ENCODE results near the gene PLIN5. TPM values are rescaled to one million over a fixed set of nuclear protein-coding genes. Genes with fewer than 3 reads are reported as not detected.

The PLIN5 gene
- total RNA-seq, 2 experiments from 2014 or later: 0.31 to 0.93 TPM

- Histone ChIP-seq H3K4me3 (ENCODE audit: low read length) (no peak overlapping the region), H3K4me1 (ENCODE audit: insufficient read depth, low read length) (no peaks in the 10 kb centered on the region), H3K9me3 (ENCODE audit: control insufficient read depth in 1 of 2, insufficient read depth in 1 of 2, low read length in 2 of 2) (peaks cover 0 to 14% of the 10 kb centered on the region in 2 experiments), H3K27ac (ENCODE audit: low read depth in 1 of 2, low read length in 2 of 2) (no peak overlapping the region), H3K36me3 (ENCODE audit: insufficient read depth, low read length) (peaks cover 7% of the 10 kb centered on the region), H3K27me3 (ENCODE audit: control insufficient read depth in 1 of 2, insufficient read depth in 2 of 2, low read length in 2 of 2) (no peaks in the 10 kb centered on the region)
- intact Hi-C loops (cut with DNase I, micrococcal nuclease): no loop called here
- H3K27me3 Mint-ChIP-seq: no peaks in the 10 kb centered on the region
- H3K9me3 Mint-ChIP-seq: no peaks in the 10 kb centered on the region
- DNase-seq (no peak), ATAC-seq (ENCODE audit: poor library complexity) (no peak)
- no peak overlapping the region for H3K4me3 Mint-ChIP-seq
- POLR2A ChIA-PET: no interaction called here
- CTCF ChIA-PET: no interaction called here
- TF ChIP-seq CTCF (IDR thresholded peaks at IDR 0.05): no peak
- no peak overlapping the region for H3K27ac Mint-ChIP-seq
- no peaks in the 10 kb centered on the region for H3K4me1 Mint-ChIP-seq (ENCODE audit: low read depth)
- H3K36me3 Mint-ChIP-seq (ENCODE audit: low read depth): peaks cover 12% of the 10 kb centered on the region
Observed at GRCh38 chr19:4507804-4508203, 27.2 kb downstream of the PLIN5 start.

GRCh38 chr19:4507150-4507452 lies 27.9 kb downstream of the PLIN5 start:
- H3K9me3 Mint-ChIP-seq: no peaks in the 10 kb centered on the region
- H3K27me3 Mint-ChIP-seq: no peaks in the 10 kb centered on the region
- H3K36me3 ChIP-seq (ENCODE audit: insufficient read depth, low read length): peaks cover 11% of the 10 kb centered on the region
- H3K4me1 Mint-ChIP-seq (ENCODE audit: low read depth): no peaks in the 10 kb centered on the region
- H3K4me3 ChIP-seq (ENCODE audit: low read length): no peak overlapping the region
- no peak overlapping the region for H3K4me3 Mint-ChIP-seq
- ChIA-PET POLR2A (no interaction called here), CTCF (no interaction called here)
- no peaks in the 10 kb centered on the region for H3K27me3 ChIP-seq (ENCODE audit: control insufficient read depth in 1 of 2, insufficient read depth in 2 of 2, low read length in 2 of 2)
- no peak overlapping the region for H3K27ac Mint-ChIP-seq
- intact Hi-C loops (cut with DNase I, micrococcal nuclease): no loop called here
- DNase-seq (no peak), ATAC-seq (ENCODE audit: poor library complexity) (no peak)
- peaks cover 0 to 14% of the 10 kb centered on the region in 2 experiments for H3K9me3 ChIP-seq (ENCODE audit: control insufficient read depth in 1 of 2, insufficient read depth in 1 of 2, low read length in 2 of 2)
- peaks cover 12% of the 10 kb centered on the region for H3K36me3 Mint-ChIP-seq (ENCODE audit: low read depth)
- no peak for TF ChIP-seq CTCF (IDR thresholded peaks at IDR 0.05)
- no peaks in the 10 kb centered on the region for H3K4me1 ChIP-seq (ENCODE audit: insufficient read depth, low read length)
- no peak overlapping the region for H3K27ac ChIP-seq (ENCODE audit: low read depth in 1 of 2, low read length in 2 of 2)

DNA sequence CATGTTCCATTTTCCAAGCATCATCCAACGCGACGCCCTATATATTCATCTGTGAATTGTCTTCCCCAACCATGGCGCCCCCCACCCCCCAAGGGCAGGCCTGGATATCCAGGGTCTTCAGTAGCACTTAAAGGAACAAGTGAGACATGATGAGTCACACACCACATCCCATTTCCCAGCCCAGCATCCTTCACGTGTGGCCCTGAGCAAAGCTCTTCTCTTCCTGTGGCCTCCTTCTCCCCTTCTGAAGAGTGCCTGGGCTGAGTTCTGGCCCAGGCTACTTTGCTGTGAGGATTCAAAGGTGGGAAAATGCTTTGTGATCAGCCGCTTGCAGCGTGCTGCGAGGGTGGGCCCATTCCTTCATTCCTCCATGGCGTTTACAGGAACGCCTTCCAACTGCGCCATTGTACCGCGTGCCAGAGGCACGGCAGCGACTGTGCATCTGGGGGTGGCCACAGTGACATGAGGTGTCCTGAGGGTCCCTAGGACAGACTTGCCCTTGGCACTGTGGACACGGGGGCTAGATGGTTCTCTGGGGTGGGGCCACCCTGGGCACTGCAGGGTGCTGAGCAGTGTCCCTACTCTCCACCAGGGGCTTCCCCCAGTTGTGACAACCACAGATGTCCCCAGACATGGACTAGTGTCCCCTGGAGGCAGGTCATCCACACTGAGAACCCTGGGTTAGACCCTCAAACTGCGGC lies 28.4 kb downstream of the PLIN5 start:
- Mint-ChIP-seq H3K4me1 (ENCODE audit: low read depth) (no peaks in the 10 kb centered on the region), H3K4me3 (no peak overlapping the region), H3K9me3 (no peaks in the 10 kb centered on the region), H3K27ac (no peak overlapping the region), H3K36me3 (ENCODE audit: low read depth) (peaks cover 12% of the 10 kb centered on the region), H3K27me3 (no peaks in the 10 kb centered on the region)
- peaks cover 0 to 14% of the 10 kb centered on the region in 2 experiments for H3K9me3 ChIP-seq (ENCODE audit: control insufficient read depth in 1 of 2, insufficient read depth in 1 of 2, low read length in 2 of 2)
- H3K36me3 ChIP-seq (ENCODE audit: insufficient read depth, low read length): peaks cover 12% of the 10 kb centered on the region
- no peak overlapping the region for H3K27ac ChIP-seq (ENCODE audit: low read depth in 1 of 2, low read length in 2 of 2)
- H3K4me1 ChIP-seq (ENCODE audit: insufficient read depth, low read length): no peaks in the 10 kb centered on the region
- no peak overlapping the region for H3K4me3 ChIP-seq (ENCODE audit: low read length)
- no peak for ATAC-seq (ENCODE audit: poor library complexity)
- no peaks in the 10 kb centered on the region for H3K27me3 ChIP-seq (ENCODE audit: control insufficient read depth in 1 of 2, insufficient read depth in 2 of 2, low read length in 2 of 2)
- ChIA-PET CTCF (no interaction called here), POLR2A (no interaction called here)
- no peak for TF ChIP-seq CTCF (IDR thresholded peaks at IDR 0.05)
- intact Hi-C loops (cut with DNase I, micrococcal nuclease): no loop called here
- no peak for DNase-seq

Measured in CD4-positive, alpha-beta T cell (primary cell).